Peyer's patch (tissue), 4 donors: Measurements from ENCODE around the gene OR51M1. TPM values are rescaled to one million over a fixed set of nuclear protein-coding genes. Genes with fewer than 3 reads are reported as not detected.

Source experiments
- DNase-seq, 3 donors: peaks; one replicate each; pipeline ENCODE4 v3.0.0-alpha.2; 2017 to 2019
- H3K27ac ChIP-seq, 4 donors: fragments of 200-600 bp; sonication (generic); one replicate each; pipeline ENCODE4 v1.5.1; 2016 to 2019
- H3K27me3 ChIP-seq, 2 donors: fragments of 200-600 bp; sonication (generic); one replicate each; pipeline ENCODE4 v1.5.1; 2019
- H3K36me3 ChIP-seq, 3 donors: fragments of 200-600 bp; sonication (generic); one replicate each; pipeline ENCODE4 v1.5.1; 2016 to 2019
- H3K4me1 ChIP-seq, 4 donors: fragments of 200-600 bp; sonication (generic); one replicate each; pipeline ENCODE4 v1.5.1; 2016 to 2019
- H3K4me3 ChIP-seq, 4 donors: fragments of 200-600 bp; sonication (generic); 1 replicate in 3 of 4; 2 replicates in 1 of 4; pipeline ENCODE4 v1.5.1; 2016 to 2019; ENCODE audit warnings: mild to moderate bottlenecking in 1 of 4
- H3K9me3 ChIP-seq, 4 donors: fragments of 200-600 bp; sonication (generic); one replicate each; pipeline ENCODE4 v1.5.1; 2016 to 2019; ENCODE audit warnings: mild to moderate bottlenecking in 1 of 4
- CTCF ChIP-seq, 6 experiments: fragments of 450-650 bp in 4 of 6; fragments of 200-600 bp in 2 of 6; sonication (generic) in 1 of 6; IDR thresholded peaks; one replicate each; pipeline ENCODE4 v1.5.1; 2017 to 2019; ENCODE audit warnings: antibody characterized with exemption in 6 of 6, mild to moderate bottlenecking in 3 of 6, moderate library complexity in 1 of 6
- POLR2A ChIP-seq, 2 donors: fragments of 450-650 bp; IDR thresholded peaks; one replicate each; pipeline ENCODE4 v1.5.1; 2017; ENCODE audit warnings: antibody characterized with exemption in 2 of 2, mild to moderate bottlenecking in 2 of 2, moderate library complexity in 2 of 2
- small RNA-seq, 2 donors: library from RNA; depleted of rRNA; stranded (forward); fragments of <200 nt; gene quantifications; one replicate each; pipeline ENCODE3, GENCODE V24; 2016
- total RNA-seq, 4 donors: library from RNA; depleted of rRNA; stranded (reverse); fragments of >200 nt; gene quantifications; one replicate each; pipeline ENCODE4 v1.1.0, GENCODE V29; 2016

OR51M1 gene
- total RNA-seq, 4 donors from 2014 or later, result not detected

- Histone ChIP-seq H3K9me3 (no peaks in the 10 kb centered on the region), H3K36me3 (no peaks in the 10 kb centered on the region), H3K27ac (no peak overlapping the region), H3K4me1 (no peaks in the 10 kb centered on the region), H3K4me3 (no peak overlapping the region), H3K27me3 (no peaks in the 10 kb centered on the region)
- TF ChIP-seq CTCF (IDR thresholded peaks at IDR 0.05) (no peak), POLR2A (IDR thresholded peaks at IDR 0.05) (no peak)
- no peak for DNase-seq
Measured at GRCh38 chr11:5405173-5405572, 21.6 kb downstream of the OR51M1 start.

GRCh38 chr11:5420993-5421392 is 37.4 kb downstream of the OR51M1 start:
- no peak for DNase-seq
- Histone ChIP-seq H3K27me3 (no peaks in the 10 kb centered on the region), H3K27ac (no peak overlapping the region), H3K9me3 (no peaks in the 10 kb centered on the region), H3K4me3 (no peak overlapping the region), H3K36me3 (no peaks in the 10 kb centered on the region), H3K4me1 (no peaks in the 10 kb centered on the region)
- TF ChIP-seq CTCF (IDR thresholded peaks at IDR 0.05) (no peak), POLR2A (IDR thresholded peaks at IDR 0.05) (no peak)

- TF ChIP-seq POLR2A (IDR thresholded peaks at IDR 0.05) (no peak), CTCF (IDR thresholded peaks at IDR 0.05) (no peak)
- H3K36me3 ChIP-seq, result no peaks in the 10 kb centered on the region
- no peak for DNase-seq
- H3K27me3 ChIP-seq, result no peaks in the 10 kb centered on the region
- H3K9me3 ChIP-seq, result no peaks in the 10 kb centered on the region
- no peak within 1 kb of the TSS for H3K27ac ChIP-seq
- H3K4me1 ChIP-seq, result no peaks in the 10 kb centered on the region
- no peak within 1 kb of the TSS for H3K4me3 ChIP-seq
Measured at GRCh38 chr11:5421811-5422210, 38.2 kb downstream of the OR51M1 start, which contains the start of gene OR51Q1. Gene OR51Q1 (plus strand): TSS chr11:5422111. CDS start chr11:5422201, 90 bp downstream.

- Histone ChIP-seq H3K4me1 (no peaks in the 10 kb centered on the region), H3K9me3 (no peaks in the 10 kb centered on the region), H3K27ac (no peak overlapping the region), H3K4me3 (no peak overlapping the region), H3K27me3 (no peaks in the 10 kb centered on the region), H3K36me3 (no peaks in the 10 kb centered on the region)
- no peak for DNase-seq
- TF ChIP-seq CTCF (IDR thresholded peaks at IDR 0.05), result no peak
- TF ChIP-seq POLR2A (IDR thresholded peaks at IDR 0.05), result no peak
Measured at GRCh38 chr11:5423131-5423530, 39.5 kb downstream of the OR51M1 start.

- TF ChIP-seq CTCF (IDR thresholded peaks at IDR 0.05) (no peak), POLR2A (IDR thresholded peaks at IDR 0.05) (no peak)
Measured at GRCh38 chr11:5441414-5441813, 57.8 kb downstream of the OR51M1 start, which contains the start of gene OR51I1. Gene OR51I1 (minus strand): TSS chr11:5441514. CDS start chr11:5441514, 0 bp downstream.

More at GRCh38 chr11:5441414-5441813, 57.8 kb downstream of the OR51M1 start, which contains the start of gene OR51I1:
- DNase-seq, result no peak
- Histone ChIP-seq H3K27me3 (no peaks in the 10 kb centered on the region), H3K9me3 (no peaks in the 10 kb centered on the region), H3K4me1 (no peaks in the 10 kb centered on the region), H3K4me3 (no peak within 1 kb of the TSS), H3K36me3 (no peaks in the 10 kb centered on the region), H3K27ac (no peak within 1 kb of the TSS)

Small RNAs within 50 kb of the gene (small RNA-seq; reads per million reads assigned to genes)
- gene AC104389.3, result 0 reads per million in 2 donors

Other genes with a start within 250 kb of the OR51M1 start
- gene OR52A5, start 245.5 kb upstream of the OR51M1 start, total RNA-seq, result not detected
- not detected for gene OR52A1, start 229.1 kb upstream of the OR51M1 start, total RNA-seq
- not detected for gene OR51V1, start 183.1 kb upstream of the OR51M1 start, total RNA-seq
- gene HBB, start 156.7 kb upstream of the OR51M1 start, total RNA-seq, result 1 to 10 TPM in 1 of 4 donors, not detected in 3; 2.8 TPM
- gene HBD, start 149.3 kb upstream of the OR51M1 start, total RNA-seq, result not detected
- not detected for gene HBG1, start 134.0 kb upstream of the OR51M1 start, total RNA-seq
- gene HBG2, start 129.0 kb upstream of the OR51M1 start, total RNA-seq, result not detected
- not detected for gene HBE1, start 113.9 kb upstream of the OR51M1 start, total RNA-seq
- gene OR51B4, start 81.9 kb upstream of the OR51M1 start, total RNA-seq, result not detected
- not detected for gene OR51B2, start 59.5 kb upstream of the OR51M1 start, total RNA-seq
- not detected for gene OR51B5, start 40.3 kb upstream of the OR51M1 start, total RNA-seq
- gene OR51B6, start 32.3 kb upstream of the OR51M1 start, total RNA-seq, result not detected
- gene OR51Q1, start 38.3 kb downstream of the OR51M1 start, total RNA-seq, result not detected
- gene OR51I1, start 57.7 kb downstream of the OR51M1 start, total RNA-seq, result not detected
- not detected for gene OR51I2, start 65.5 kb downstream of the OR51M1 start, total RNA-seq
- gene OR52D1, start 104.9 kb downstream of the OR51M1 start, total RNA-seq, result not detected
- 1 to 10 TPM in 1 of 4 donors, under 1 TPM in 1, not detected in 2; 0.53 to 5.8 TPM for gene UBQLN3, start 126.1 kb downstream of the OR51M1 start, total RNA-seq
- gene UBQLNL, start 132.9 kb downstream of the OR51M1 start, total RNA-seq, result under 1 TPM in 1 of 4 donors, not detected in 3; 0.80 TPM
- gene OR52H1, start 164.7 kb downstream of the OR51M1 start, total RNA-seq, result not detected
- not detected for gene OR52B6, start 197.1 kb downstream of the OR51M1 start, total RNA-seq
- gene TRIM6, start 212.8 kb downstream of the OR51M1 start, total RNA-seq, result 1 to 10 TPM in 3 of 4 donors, under 1 TPM in 1; 0.53 to 3.3 (median 1.3) TPM
- gene TRIM34, start 241.2 kb downstream of the OR51M1 start, total RNA-seq, result 10 to 100 TPM in 3 of 4 donors, 1 to 10 TPM in 1; 6.7 to 14.9 (median 11.0) TPM